Measurements from ENCODE around the gene CEP164. TPM values are rescaled to one million over a fixed set of nuclear protein-coding genes. Genes with fewer than 3 reads are reported as not detected.

The CEP164 gene
- total and polyA plus RNA-seq, 5 experiments from 2014 or later, result 11.3 to 45.4 (median 15.6) TPM

- Mint-ChIP-seq H3K4me1 (no peaks in the 10 kb centered on the region), H3K27ac (no peak overlapping the region), H3K9me3 (peaks cover 0 to 12% (median 7%) of the 10 kb centered on the region in 9 donors), H3K4me3 (no peak overlapping the region), H3K27me3 (peaks cover 0 to 12% (median 5%) of the 10 kb centered on the region in 5 donors), H3K36me3 (peaks cover 0 to 9% (median 2%) of the 10 kb centered on the region in 3 donors)
- POLR2A ChIA-PET, result no interaction called here
- DNase-seq, result no peak
- no peak for ATAC-seq
These were observed 131.7 kb downstream of the CEP164 start for GRCh38 chr11:117459123-117459978.

- Mint-ChIP-seq H3K9me3 (peaks cover 0 to 6% (median 2%) of the 10 kb centered on the region in 9 donors), H3K27ac (no peak overlapping the region), H3K4me3 (no peak overlapping the region), H3K36me3 (peaks cover 0 to 4% (median 0%) of the 10 kb centered on the region in 3 donors), H3K27me3 (peaks cover 0 to 12% (median 5%) of the 10 kb centered on the region in 5 donors), H3K4me1 (no peaks in the 10 kb centered on the region)
- ATAC-seq, result no peak
- POLR2A ChIA-PET, result no interaction called here
- DNase-seq, result no peak
These were observed 132.3 kb downstream of the CEP164 start for GRCh38 chr11:117459979-117460300.

GRCh38 chr11:117461396-117462182 is 133.9 kb downstream of the CEP164 start:
- H3K4me1 Mint-ChIP-seq, result no peaks in the 10 kb centered on the region
- no peaks in the 10 kb centered on the region for H3K36me3 Mint-ChIP-seq
- H3K27ac Mint-ChIP-seq, result no peak overlapping the region
- peaks cover 0 to 12% (median 5%) of the 10 kb centered on the region in 5 donors for H3K27me3 Mint-ChIP-seq
- no peak overlapping the region for H3K4me3 Mint-ChIP-seq
- POLR2A ChIA-PET, result no interaction called here
- ATAC-seq (no peak), DNase-seq (no peak)
- no peaks in the 10 kb centered on the region for H3K9me3 Mint-ChIP-seq

- no peaks in the 10 kb centered on the region for H3K4me1 Mint-ChIP-seq
- DNase-seq, result no peak
- H3K36me3 Mint-ChIP-seq, result no peaks in the 10 kb centered on the region
- peaks cover 0 to 12% (median 5%) of the 10 kb centered on the region in 5 donors for H3K27me3 Mint-ChIP-seq
- no peak for ATAC-seq
- H3K27ac Mint-ChIP-seq, result no peak overlapping the region
- POLR2A ChIA-PET, result no interaction called here
- peak overlapping the region in 1 of 10 donors; percentile 24 for H3K4me3 Mint-ChIP-seq
- H3K9me3 Mint-ChIP-seq, result no peaks in the 10 kb centered on the region
These were observed 134.7 kb downstream of the CEP164 start for GRCh38 chr11:117462183-117462863.

GRCh38 chr11:117462864-117463247 is 135.2 kb downstream of the CEP164 start:
- Mint-ChIP-seq H3K4me1 (no peaks in the 10 kb centered on the region), H3K36me3 (no peaks in the 10 kb centered on the region), H3K27me3 (peaks cover 0 to 12% (median 5%) of the 10 kb centered on the region in 5 donors), H3K4me3 (no peak overlapping the region), H3K27ac (no peak overlapping the region), H3K9me3 (no peaks in the 10 kb centered on the region)
- POLR2A ChIA-PET, result no interaction called here
- no peak for DNase-seq
- no peak for ATAC-seq

Other genes starting within 250 kb of the CEP164 start
- gene SIK3, start 229.4 kb upstream of the CEP164 start, total RNA-seq, result 10 to 100 TPM; 63.4 to 69.2 TPM
- 10 to 100 TPM; 14.1 to 16.2 (median 15.2) TPM for gene SIK3, start 229.4 kb upstream of the CEP164 start, polyA plus RNA-seq
- 10 to 100 TPM; 59.2 to 60.5 TPM for gene PAFAH1B2, start 183.6 kb upstream of the CEP164 start, total RNA-seq
- gene PAFAH1B2, start 183.6 kb upstream of the CEP164 start, polyA plus RNA-seq, result 10 to 100 TPM; 14.4 to 19.5 (median 18.3) TPM
- 10 to 100 TPM; 48.0 to 63.0 TPM for gene SIDT2, start 149.1 kb upstream of the CEP164 start, total RNA-seq
- gene SIDT2, start 149.1 kb upstream of the CEP164 start, polyA plus RNA-seq, result 1 to 10 TPM; 2.3 to 3.1 (median 2.3) TPM
- gene TAGLN, start 128.5 kb upstream of the CEP164 start, total RNA-seq, result 10 to 100 TPM; 12.1 to 14.4 TPM
- gene TAGLN, start 128.5 kb upstream of the CEP164 start, polyA plus RNA-seq, result under 1 TPM; 0.13 to 0.51 (median 0.21) TPM
- 100 to 1,000 TPM; 277 to 296 TPM for gene PCSK7, start 95.8 kb upstream of the CEP164 start, total RNA-seq
- 10 to 100 TPM; 32.6 to 60.6 (median 47.8) TPM for gene PCSK7, start 95.8 kb upstream of the CEP164 start, polyA plus RNA-seq
- 10 to 100 TPM; 28.8 to 30.3 TPM for gene RNF214, start 95.2 kb upstream of the CEP164 start, total RNA-seq
- 10 to 100 TPM in 1 of 3 donors, 1 to 10 TPM in 2; 7.5 to 11.6 (median 9.3) TPM for gene RNF214, start 95.2 kb upstream of the CEP164 start, polyA plus RNA-seq
- 10 to 100 TPM; 10.5 to 11.6 TPM for gene BACE1-AS, start 36.5 kb upstream of the CEP164 start, total RNA-seq
- gene BACE1-AS, start 36.5 kb upstream of the CEP164 start, polyA plus RNA-seq, result under 1 TPM; 0.19 to 0.82 (median 0.21) TPM
- gene BACE1, start 11.6 kb upstream of the CEP164 start, total RNA-seq, result under 1 TPM; 0.25 to 0.29 TPM
- under 1 TPM in 2 of 3 donors, not detected in 1; 0.08 to 0.41 TPM for gene BACE1, start 11.6 kb upstream of the CEP164 start, polyA plus RNA-seq

All from naive thymus-derived CD8-positive, alpha-beta T cell (primary cell).